DOHH2 (cell line): ENCODE measurements around the gene DLG1.

Experiments used
- H3F3A ChIP-seq: fragments of 200-600 bp; sonication (generic), shearing (Covaris generic); 2 replicates; pipeline ENCODE4 v1.6.0; 2016; ENCODE audit warnings: antibody characterized with exemption, mild to moderate bottlenecking; ENCODE audit not compliant: control insufficient read depth, insufficient read depth
- H3K27ac ChIP-seq: fragments of 200-600 bp; sonication (generic); 2 replicates; pipeline ENCODE4 v1.5.1; 2014; ENCODE audit warnings: low read depth, mild to moderate bottlenecking, low read length, moderate library complexity
- H3K27me3 ChIP-seq: fragments of 200-600 bp; sonication (generic); 2 replicates; pipeline ENCODE4 v1.6.1; 2014; ENCODE audit warnings: mild to moderate bottlenecking, low read length, mixed read lengths; ENCODE audit not compliant: control insufficient read depth
- H3K36me3 ChIP-seq: fragments of 200-600 bp; sonication (generic); 2 replicates; pipeline ENCODE4 v1.6.1; 2014; ENCODE audit warnings: mild to moderate bottlenecking, low read length, moderate library complexity, mixed read lengths; ENCODE audit not compliant: control insufficient read depth
- H3K4me1 ChIP-seq: fragments of 200-600 bp; sonication (generic); 2 replicates; pipeline ENCODE4 v1.6.1; 2014; ENCODE audit warnings: mild to moderate bottlenecking, low read length, mixed read lengths; ENCODE audit not compliant: control insufficient read depth
- H3K4me2 ChIP-seq: fragments of 200-600 bp; sonication (generic); 2 replicates; pipeline ENCODE4 v1.6.0; 2014; ENCODE audit warnings: mild to moderate bottlenecking, low read length, moderate library complexity
- H3K4me3 ChIP-seq: fragments of 200-600 bp; sonication (generic); 2 replicates; pipeline ENCODE4 v1.5.1; 2014; ENCODE audit warnings: mild to moderate bottlenecking, low read length, mixed read lengths
- H3K79me2 ChIP-seq: fragments of 200-600 bp; sonication (generic); 2 replicates; pipeline ENCODE4 v1.6.1; 2014; ENCODE audit warnings: mild to moderate bottlenecking, low read length, mixed read lengths; ENCODE audit not compliant: control insufficient read depth
- H3K9me2 ChIP-seq: fragments of 200-600 bp; sonication (generic); replicated peaks from 2 replicates; pipeline ENCODE4 v1.6.1; 2014; ENCODE audit warnings: mild to moderate bottlenecking, low read length, mixed read lengths; ENCODE audit not compliant: control insufficient read depth
- H3K9me3 ChIP-seq: fragments of 200-600 bp; sonication (generic); 2 replicates; pipeline ENCODE4 v1.6.1; 2014; ENCODE audit warnings: antibody characterized with exemption, low read length, mixed read lengths; ENCODE audit not compliant: control insufficient read depth, insufficient read depth
- H4K20me1 ChIP-seq: fragments of 200-600 bp; sonication (generic); 2 replicates; pipeline ENCODE4 v1.6.0; 2014; ENCODE audit warnings: low read depth, mild to moderate bottlenecking, antibody characterized with exemption, low read length, moderate library complexity; ENCODE audit not compliant: control insufficient read depth, insufficient read depth
- EZH2phosphoT487 ChIP-seq: fragments of 200-600 bp; sonication (generic); IDR thresholded peaks from 2 replicates; pipeline ENCODE4 v1.6.1; 2017; ENCODE audit warnings: borderline replicate concordance, mild to moderate bottlenecking, antibody characterized with exemption, low read length, moderate library complexity, mixed read lengths
- TF ChIP-seq, protein P1 (sequence below): fragments of 200-600 bp; sonication (generic); IDR thresholded peaks from one replicate; pipeline ENCODE4 v1.5.1; 2014; ENCODE audit warnings: antibody characterized with exemption, mild to moderate bottlenecking, low read depth, low read length; ENCODE audit not compliant: poor library complexity, severe bottlenecking

DLG1 gene

GRCh38 chr3:197015790-197016736 is 282.3 kb downstream of the DLG1 start:
- H3K79me2 ChIP-seq: no peaks in the 10 kb centered on the region
- H3K27me3 ChIP-seq: peaks cover 6% of the 10 kb centered on the region; the same call in 1 of the 2 replicates
- no peak overlapping the region for H3K4me3 ChIP-seq
- no peak overlapping the region for H3K27ac ChIP-seq
- H3K9me3 ChIP-seq: no peaks in the 10 kb centered on the region
- TF ChIP-seq EZH2phosphoT487: no peak
- TF ChIP-seq, protein P1, sequence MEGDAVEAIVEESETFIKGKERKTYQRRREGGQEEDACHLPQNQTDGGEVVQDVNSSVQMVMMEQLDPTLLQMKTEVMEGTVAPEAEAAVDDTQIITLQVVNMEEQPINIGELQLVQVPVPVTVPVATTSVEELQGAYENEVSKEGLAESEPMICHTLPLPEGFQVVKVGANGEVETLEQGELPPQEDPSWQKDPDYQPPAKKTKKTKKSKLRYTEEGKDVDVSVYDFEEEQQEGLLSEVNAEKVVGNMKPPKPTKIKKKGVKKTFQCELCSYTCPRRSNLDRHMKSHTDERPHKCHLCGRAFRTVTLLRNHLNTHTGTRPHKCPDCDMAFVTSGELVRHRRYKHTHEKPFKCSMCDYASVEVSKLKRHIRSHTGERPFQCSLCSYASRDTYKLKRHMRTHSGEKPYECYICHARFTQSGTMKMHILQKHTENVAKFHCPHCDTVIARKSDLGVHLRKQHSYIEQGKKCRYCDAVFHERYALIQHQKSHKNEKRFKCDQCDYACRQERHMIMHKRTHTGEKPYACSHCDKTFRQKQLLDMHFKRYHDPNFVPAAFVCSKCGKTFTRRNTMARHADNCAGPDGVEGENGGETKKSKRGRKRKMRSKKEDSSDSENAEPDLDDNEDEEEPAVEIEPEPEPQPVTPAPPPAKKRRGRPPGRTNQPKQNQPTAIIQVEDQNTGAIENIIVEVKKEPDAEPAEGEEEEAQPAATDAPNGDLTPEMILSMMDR: no peak
- no peaks in the 10 kb centered on the region for H3K36me3 ChIP-seq
- H3K9me2 ChIP-seq: no peaks in the 10 kb centered on the region
- no peaks in the 10 kb centered on the region for H3F3A ChIP-seq
- no peaks in the 10 kb centered on the region for H3K4me1 ChIP-seq
- H4K20me1 ChIP-seq: no peaks in the 10 kb centered on the region
- H3K4me2 ChIP-seq: no peak overlapping the region

- H3K9me3 ChIP-seq: no peaks in the 10 kb centered on the region
- H3K27ac ChIP-seq: no peak overlapping the region
- no peaks in the 10 kb centered on the region for H3K9me2 ChIP-seq
- H3K4me2 ChIP-seq: no peak overlapping the region
- H4K20me1 ChIP-seq: no peaks in the 10 kb centered on the region
- no peak overlapping the region for H3K4me3 ChIP-seq
- H3K36me3 ChIP-seq: no peaks in the 10 kb centered on the region
- TF ChIP-seq, protein P1: no peak
- TF ChIP-seq EZH2phosphoT487: no peak
- H3F3A ChIP-seq: no peaks in the 10 kb centered on the region
- no peaks in the 10 kb centered on the region for H3K79me2 ChIP-seq
- H3K4me1 ChIP-seq: no peaks in the 10 kb centered on the region
- peaks cover under 1% of the 10 kb centered on the region; the same call in 1 of the 2 replicates for H3K27me3 ChIP-seq
These were observed 283.4 kb downstream of the DLG1 start for GRCh38 chr3:197014942-197015575.

- Histone ChIP-seq H3K4me2 (no peak overlapping the region), H3K9me3 (no peaks in the 10 kb centered on the region), H3K36me3 (no peaks in the 10 kb centered on the region), H3K4me3 (no peak overlapping the region), H3K27ac (no peak overlapping the region), H3K4me1 (no peaks in the 10 kb centered on the region), H4K20me1 (no peaks in the 10 kb centered on the region), H3K9me2 (no peaks in the 10 kb centered on the region), H3F3A (no peaks in the 10 kb centered on the region), H3K27me3 (no peaks in the 10 kb centered on the region), H3K79me2 (no peaks in the 10 kb centered on the region)
- no peak for TF ChIP-seq EZH2phosphoT487
- TF ChIP-seq, protein P1: no peak
These were observed 284.4 kb downstream of the DLG1 start for GRCh38 chr3:197014024-197014423.
